OCI-LY7 (cell line): ENCODE results near the gene CHST10. TPM values are rescaled to one million over a fixed set of nuclear protein-coding genes. Genes with fewer than 3 reads are reported as not detected.

ENCODE experiments used
- BruUV-seq: library from RNA; stranded (reverse); fragments of 400-500 nt; replicated peaks from 2 replicates; lab custom pipeline; 2021; lab: Mats Ljungman, UMichigan
- CTCF ChIA-PET: fragments of 300-600 bp; sonication (Branson Sonifier 250); formaldehyde crosslinking; loops from one replicate; lab custom pipeline; 2022; ENCODE audit warnings: antibody characterized with exemption; ENCODE audit not compliant: unreplicated experiment; lab: Charles Lee
- POLR2A ChIA-PET: fragments of 300-600 bp; sonication (Branson Sonifier 250); formaldehyde crosslinking; loops from one replicate; lab custom pipeline; 2022; ENCODE audit warnings: antibody characterized with exemption; lab: Charles Lee
- DNase-seq: peaks from one replicate; pipeline ENCODE4 v3.0.0-alpha.2; 2015; ENCODE audit warnings: low spot score
- H2AFZ ChIP-seq: fragments of 200-600 bp; sonication (generic), shearing (Covaris generic); 2 replicates; pipeline ENCODE4 v1.6.1; 2014; ENCODE audit warnings: mild to moderate bottlenecking, antibody characterized with exemption, low read length, moderate library complexity
- H3K27ac ChIP-seq: fragments of 200-600 bp; sonication (generic); 2 replicates; pipeline ENCODE4 v1.5.1; 2014; ENCODE audit warnings: mixed run types, low read depth, mild to moderate bottlenecking, moderate library complexity, low read length, inconsistent platforms; ENCODE audit not compliant: poor library complexity, severe bottlenecking
- H3K36me3 ChIP-seq: fragments of 200-600 bp; sonication (generic); 2 replicates; pipeline ENCODE4 v1.6.1; 2014; ENCODE audit warnings: mild to moderate bottlenecking, antibody characterized with exemption, low read length, moderate library complexity, mixed read lengths; ENCODE audit not compliant: insufficient read depth
- H3K4me1 ChIP-seq: fragments of 200-600 bp; sonication (generic); 2 replicates; pipeline ENCODE4 v1.5.1; 2014; ENCODE audit warnings: mild to moderate bottlenecking, low read length; ENCODE audit not compliant: insufficient read depth, poor library complexity, severe bottlenecking
- H3K4me2 ChIP-seq: fragments of 200-600 bp; sonication (generic); 2 replicates; pipeline ENCODE4 v1.6.1; 2014; ENCODE audit warnings: mild to moderate bottlenecking, low read length
- H3K4me3 ChIP-seq: fragments of 200-600 bp; sonication (generic); 2 replicates; pipeline ENCODE4 v1.5.1; 2014; ENCODE audit warnings: mild to moderate bottlenecking, low read depth, low read length; ENCODE audit not compliant: poor library complexity, severe bottlenecking
- H3K79me2 ChIP-seq: fragments of 200-600 bp; sonication (generic); 2 replicates; pipeline ENCODE4 v1.6.1; 2016; ENCODE audit warnings: low read depth, mild to moderate bottlenecking, low read length, moderate library complexity, mixed read lengths; ENCODE audit not compliant: insufficient read depth
- H3K9me2 ChIP-seq: fragments of 200-600 bp; sonication (generic); 2 replicates; pipeline ENCODE4 v1.6.1; 2016; ENCODE audit warnings: mild to moderate bottlenecking, low read length, mixed read lengths; ENCODE audit not compliant: insufficient read depth
- H3K9me3 ChIP-seq: fragments of 200-600 bp; sonication (generic); 2 replicates; pipeline ENCODE4 v1.6.1; 2014; ENCODE audit warnings: mild to moderate bottlenecking, mixed run types, low read length, mixed read lengths
- H4K20me1 ChIP-seq: fragments of 200-600 bp; sonication (generic); 2 replicates; pipeline ENCODE4 v1.6.1; 2014; ENCODE audit warnings: mild to moderate bottlenecking, antibody characterized with exemption, low read length, moderate library complexity, mixed read lengths; ENCODE audit not compliant: insufficient read depth
- EZH2phosphoT487 ChIP-seq: fragments of 200-600 bp; sonication (generic); IDR thresholded peaks from 2 replicates; pipeline ENCODE4 v1.6.1; 2018; ENCODE audit warnings: low read depth, borderline replicate concordance, mild to moderate bottlenecking, mixed run types, antibody characterized with exemption, low read length, moderate library complexity, mixed read lengths
- intact Hi-C: fragments of 100-400 bp; cut with micrococcal nuclease; formaldehyde crosslinking; loops from one replicate; pipeline ENCODE4 v1.10.0; 2022; ENCODE audit not compliant: unreplicated experiment
- total RNA-seq, 2 experiments: library from RNA; depleted of rRNA in 1 of 2; stranded (reverse); fragments of >200 nt in 1 of 2; shearing (Covaris generic) in 1 of 2; gene quantifications; 2 replicates each; pipeline ENCODE4 v1.2.3, GENCODE V29; 2014 to 2022
- TF ChIP-seq, protein P1 (sequence below): fragments of 200-600 bp; sonication (generic); conservative IDR thresholded peaks from 2 replicates; pipeline ENCODE4 v1.5.1; 2014; ENCODE audit warnings: mild to moderate bottlenecking, antibody characterized with exemption, low read length, moderate library complexity, mixed read lengths

The CHST10 gene
- total RNA-seq, 2 experiments from 2014 or later = 15.0 to 19.1 TPM

GRCh38 chr2:100412466-100412865 lies 5.0 kb downstream of the CHST10 start:
- DNase-seq = no peak
- Histone ChIP-seq H2AFZ (no peak overlapping the region), H3K4me3 (no peak overlapping the region), H3K4me1 (peaks cover 14% of the 10 kb centered on the region), H3K27ac (no peak overlapping the region), H4K20me1 (no peaks in the 10 kb centered on the region), H3K9me3 (no peaks in the 10 kb centered on the region), H3K79me2 (peaks cover 13% of the 10 kb centered on the region; the same call in 1 of the 2 replicates), H3K9me2 (no peaks in the 10 kb centered on the region), H3K36me3 (peaks cover 30% of the 10 kb centered on the region), H3K4me2 (no peak overlapping the region)
- intact Hi-C loops = no loop called here
- no TSS peak for BruUV-seq
- ChIA-PET POLR2A (no interaction called here), CTCF (interaction anchor here (0.9 kb wide), 1 partner anchor 19 kb away, joined by 3 read pairs; no protein-coding TSS in a partner anchor)
- TF ChIP-seq, protein P1, sequence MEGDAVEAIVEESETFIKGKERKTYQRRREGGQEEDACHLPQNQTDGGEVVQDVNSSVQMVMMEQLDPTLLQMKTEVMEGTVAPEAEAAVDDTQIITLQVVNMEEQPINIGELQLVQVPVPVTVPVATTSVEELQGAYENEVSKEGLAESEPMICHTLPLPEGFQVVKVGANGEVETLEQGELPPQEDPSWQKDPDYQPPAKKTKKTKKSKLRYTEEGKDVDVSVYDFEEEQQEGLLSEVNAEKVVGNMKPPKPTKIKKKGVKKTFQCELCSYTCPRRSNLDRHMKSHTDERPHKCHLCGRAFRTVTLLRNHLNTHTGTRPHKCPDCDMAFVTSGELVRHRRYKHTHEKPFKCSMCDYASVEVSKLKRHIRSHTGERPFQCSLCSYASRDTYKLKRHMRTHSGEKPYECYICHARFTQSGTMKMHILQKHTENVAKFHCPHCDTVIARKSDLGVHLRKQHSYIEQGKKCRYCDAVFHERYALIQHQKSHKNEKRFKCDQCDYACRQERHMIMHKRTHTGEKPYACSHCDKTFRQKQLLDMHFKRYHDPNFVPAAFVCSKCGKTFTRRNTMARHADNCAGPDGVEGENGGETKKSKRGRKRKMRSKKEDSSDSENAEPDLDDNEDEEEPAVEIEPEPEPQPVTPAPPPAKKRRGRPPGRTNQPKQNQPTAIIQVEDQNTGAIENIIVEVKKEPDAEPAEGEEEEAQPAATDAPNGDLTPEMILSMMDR = no peak
- TF ChIP-seq EZH2phosphoT487 = no peak

- H3K4me1 ChIP-seq = peaks cover 14% of the 10 kb centered on the region
- H3K4me2 ChIP-seq = no peak overlapping the region
- no peak overlapping the region for H2AFZ ChIP-seq
- no peaks in the 10 kb centered on the region for H3K9me3 ChIP-seq
- TF ChIP-seq, protein P1 = no peak
- no peak for TF ChIP-seq EZH2phosphoT487
- peaks cover 30% of the 10 kb centered on the region for H3K36me3 ChIP-seq
- intact Hi-C loops = no loop called here
- no peak overlapping the region for H3K27ac ChIP-seq
- H3K4me3 ChIP-seq = no peak overlapping the region
- BruUV-seq = no TSS peak
- ChIA-PET POLR2A (no interaction called here), CTCF (interaction anchor here (0.9 kb wide), 1 partner anchor 19 kb away, joined by 3 read pairs; no protein-coding TSS in a partner anchor)
- no peaks in the 10 kb centered on the region for H3K9me2 ChIP-seq
- no peak for DNase-seq
- H3K79me2 ChIP-seq = peaks cover 13% of the 10 kb centered on the region; the same call in 1 of the 2 replicates
- no peaks in the 10 kb centered on the region for H4K20me1 ChIP-seq
Measured at GRCh38 chr2:100411841-100412292, 5.6 kb downstream of the CHST10 start.

DNA sequence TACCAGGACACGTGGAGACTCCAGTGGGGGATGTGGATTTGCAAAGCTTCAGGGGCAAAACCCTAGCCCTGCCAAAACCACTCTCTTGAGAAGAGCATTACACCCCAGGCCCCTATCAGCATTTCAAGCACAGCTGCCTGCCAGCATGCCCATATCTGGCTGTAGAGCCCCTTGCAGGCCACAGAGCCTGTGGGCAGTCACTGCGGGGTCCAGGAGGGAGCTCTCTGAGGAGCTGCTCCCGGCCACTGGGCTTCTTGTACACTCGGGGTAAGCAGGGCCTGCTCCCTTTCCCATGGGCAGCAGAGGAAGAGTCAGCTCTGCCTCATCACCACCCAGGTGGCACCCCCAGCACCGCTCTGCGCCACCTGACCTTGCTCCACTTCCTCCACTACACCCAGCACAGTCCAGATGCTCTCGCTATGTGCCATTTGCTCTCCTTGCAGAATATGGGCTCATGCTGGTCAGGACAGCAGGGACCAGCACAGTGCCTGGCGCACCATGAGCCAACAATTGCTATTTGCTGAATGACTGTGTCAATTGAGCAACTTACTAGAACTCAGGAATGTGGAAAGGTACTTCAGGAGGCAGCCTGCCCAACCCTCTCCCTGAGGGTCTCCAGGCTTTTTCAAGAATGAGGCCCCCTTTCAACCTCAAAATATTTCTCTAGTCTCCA lies 7.4 kb downstream of the CHST10 start:
- Histone ChIP-seq H3K4me3 (no peak overlapping the region), H3K4me2 (no peak overlapping the region), H4K20me1 (no peaks in the 10 kb centered on the region), H3K36me3 (peaks cover 30% of the 10 kb centered on the region), H3K9me2 (no peaks in the 10 kb centered on the region), H3K4me1 (no peaks in the 10 kb centered on the region), H3K79me2 (no peaks in the 10 kb centered on the region), H3K27ac (no peak overlapping the region), H3K9me3 (no peaks in the 10 kb centered on the region), H2AFZ (no peak overlapping the region)
- no TSS peak for BruUV-seq
- ChIA-PET POLR2A (interaction anchor here (0.6 kb wide), 2 partner anchors 10 to 1307 kb away, joined by 3 to 5 read pairs; no protein-coding TSS in a partner anchor), CTCF (no interaction called here)
- TF ChIP-seq, protein P1 = no peak
- TF ChIP-seq EZH2phosphoT487 = no peak
- intact Hi-C loops = no loop called here
- no peak for DNase-seq
